Spinal cord (tissue), 10 donors: Measurements from ENCODE around the gene DMD. TPM values are rescaled to one million over a fixed set of nuclear protein-coding genes. Genes with fewer than 3 reads are reported as not detected.

Experiments used
- DNase-seq, 6 donors: peaks; one replicate each; pipeline versions ENCODE4 v3.0.0 to v3.0.0-alpha.2; 2013 to 2015; ENCODE audit warnings: low spot score in 6 of 6, low read depth in 4 of 6
- H3K27ac ChIP-seq: one replicate; pipeline ENCODE4 v1.5.1; 2013; ENCODE audit warnings: low read depth, low read length, control low read depth
- H3K27me3 ChIP-seq: one replicate; pipeline ENCODE4 v1.6.1; 2013; ENCODE audit warnings: low read length; ENCODE audit not compliant: control insufficient read depth, insufficient read depth
- H3K36me3 ChIP-seq: one replicate; pipeline ENCODE4 v1.6.1; 2013; ENCODE audit warnings: low read length; ENCODE audit not compliant: control insufficient read depth, insufficient read depth
- H3K4me1 ChIP-seq: one replicate; pipeline ENCODE4 v1.6.1; 2013; ENCODE audit warnings: low read length; ENCODE audit not compliant: control insufficient read depth, insufficient read depth
- H3K4me3 ChIP-seq: one replicate; pipeline ENCODE4 v1.5.1; 2013; ENCODE audit warnings: low read depth, low read length, control low read depth
- H3K9me3 ChIP-seq: one replicate; pipeline ENCODE4 v1.6.1; 2013; ENCODE audit warnings: low read length; ENCODE audit not compliant: control insufficient read depth, insufficient read depth
- WGBS: methylation state at CpG from one replicate; pipeline ENCODE4 v1.1.5; 2013; ENCODE audit warnings: missing lambda C conversion rate; ENCODE audit not compliant: insufficient coverage; 5-methylcytosine and 5-hydroxymethylcytosine counted together
- polyA plus RNA-seq, 2 donors: library from polyadenylated mRNA; unstranded; fragments of 120-200 nt; gene quantifications; one replicate each; pipeline ENCODE4 v1.2.1, GENCODE V29; 2013; ENCODE audit not compliant: insufficient read length in 2 of 2
- total RNA-seq, 2 donors: library from RNA; depleted of rRNA in 1 of 2; stranded (reverse); fragments of 120-200 nt in 1 of 2; fragments of >200 nt in 1 of 2; gene quantifications; one replicate each; pipeline versions ENCODE4 v1.2.3 to v1.2.4, GENCODE V29; 2013 to 2014
- donor health status: healthy.

Gene DMD
- total and polyA plus RNA-seq, 4 donors: 28.4 to 112 (median 41.9) TPM

- DNase-seq: no peak
- Histone ChIP-seq H3K9me3 (no peaks in the 10 kb centered on the region), H3K27ac (no peak overlapping the region), H3K36me3 (no peaks in the 10 kb centered on the region), H3K4me1 (no peaks in the 10 kb centered on the region), H3K27me3 (no peaks in the 10 kb centered on the region), H3K4me3 (no peak overlapping the region)
- WGBS: 63% methylated on average over 2 of the region's 3 CpGs
Measured at GRCh38 chrX:32421266-32421665, 790.1 kb downstream of the DMD start.

GRCh38 chrX:32408389-32408788 lies 803.0 kb downstream of the DMD start:
- WGBS: no CpG with 5 or more reads among the region's 4 CpGs
- peak in 5 of 6 donors; percentile 0 to 76 (median 6) for DNase-seq
- no peaks in the 10 kb centered on the region for H3K9me3 ChIP-seq
- no peaks in the 10 kb centered on the region for H3K27me3 ChIP-seq
- no peak overlapping the region for H3K4me3 ChIP-seq
- H3K4me1 ChIP-seq: no peaks in the 10 kb centered on the region
- no peaks in the 10 kb centered on the region for H3K36me3 ChIP-seq
- no peak overlapping the region for H3K27ac ChIP-seq

- no peaks in the 10 kb centered on the region for H3K4me1 ChIP-seq
- no peak for DNase-seq
- no peak overlapping the region for H3K4me3 ChIP-seq
- H3K27me3 ChIP-seq: no peaks in the 10 kb centered on the region
- no peak overlapping the region for H3K27ac ChIP-seq
- H3K36me3 ChIP-seq: no peaks in the 10 kb centered on the region
- no CpG with 5 or more reads among the region's 4 CpGs for WGBS
- no peaks in the 10 kb centered on the region for H3K9me3 ChIP-seq
Measured at GRCh38 chrX:32397562-32398216, 813.7 kb downstream of the DMD start.

GRCh38 chrX:32395878-32396277 lies 815.5 kb downstream of the DMD start:
- no peaks in the 10 kb centered on the region for H3K4me1 ChIP-seq
- no peaks in the 10 kb centered on the region for H3K27me3 ChIP-seq
- no peak for DNase-seq
- no peak overlapping the region for H3K27ac ChIP-seq
- H3K9me3 ChIP-seq: no peaks in the 10 kb centered on the region
- H3K36me3 ChIP-seq: no peaks in the 10 kb centered on the region
- no CpG with 5 or more reads among the region's 2 CpGs for WGBS
- no peak overlapping the region for H3K4me3 ChIP-seq

GRCh38 chrX:32392655-32393054 lies 818.7 kb downstream of the DMD start:
- Histone ChIP-seq H3K4me1 (no peaks in the 10 kb centered on the region), H3K36me3 (no peaks in the 10 kb centered on the region), H3K27ac (no peak overlapping the region), H3K9me3 (no peaks in the 10 kb centered on the region), H3K27me3 (no peaks in the 10 kb centered on the region), H3K4me3 (no peak overlapping the region)
- DNase-seq: no peak
- 100% methylated on average over 1 of the region's 4 CpGs for WGBS

- DNase-seq: peak in 2 of 6 donors; percentile 3 to 79
- WGBS: 80% methylated on average over 3 of the region's 5 CpGs
Measured at GRCh38 chrX:32370456-32371205, 840.7 kb downstream of the DMD start.

GRCh38 chrX:32293962-32294700 lies 917.2 kb downstream of the DMD start:
- peak in 2 of 6 donors; percentile 8 to 14 for DNase-seq
- Histone ChIP-seq H3K9me3 (no peaks in the 10 kb centered on the region), H3K27ac (no peak overlapping the region), H3K4me1 (no peaks in the 10 kb centered on the region), H3K27me3 (no peaks in the 10 kb centered on the region), H3K36me3 (no peaks in the 10 kb centered on the region), H3K4me3 (no peak overlapping the region)
- 56% methylated on average over 7 of the region's 7 CpGs for WGBS

More at GRCh38 chrX:32370456-32371205, 840.7 kb downstream of the DMD start:
- Histone ChIP-seq H3K27me3 (no peaks in the 10 kb centered on the region), H3K4me3 (no peak overlapping the region), H3K27ac (no peak overlapping the region), H3K9me3 (no peaks in the 10 kb centered on the region), H3K36me3 (no peaks in the 10 kb centered on the region), H3K4me1 (no peaks in the 10 kb centered on the region)

GRCh38 chrX:32289356-32289755 lies 922.0 kb downstream of the DMD start:
- Histone ChIP-seq H3K27me3 (no peaks in the 10 kb centered on the region), H3K9me3 (no peaks in the 10 kb centered on the region), H3K27ac (no peak overlapping the region), H3K4me3 (no peak overlapping the region), H3K36me3 (no peaks in the 10 kb centered on the region), H3K4me1 (no peaks in the 10 kb centered on the region)
- no peak for DNase-seq
- WGBS: 50% methylated on average over 1 of the region's 3 CpGs

- no peak overlapping the region for H3K27ac ChIP-seq
- H3K9me3 ChIP-seq: no peaks in the 10 kb centered on the region
- no peaks in the 10 kb centered on the region for H3K36me3 ChIP-seq
- no CpG with 5 or more reads among the region's 1 CpG for WGBS
- DNase-seq: peak in 2 of 6 donors; percentile 7 to 42
- H3K4me1 ChIP-seq: no peaks in the 10 kb centered on the region
- H3K4me3 ChIP-seq: no peak overlapping the region
- no peaks in the 10 kb centered on the region for H3K27me3 ChIP-seq
Measured at GRCh38 chrX:32281853-32282252, 929.5 kb downstream of the DMD start.
